Measurements from ENCODE around the gene SPDYE17.
"Not testable (repeated sequence)": the region's sequence is repeated elsewhere in the genome, so short reads cannot be mapped to it uniquely, and the experiment has no call there.

SPDYE17 gene

DNA sequence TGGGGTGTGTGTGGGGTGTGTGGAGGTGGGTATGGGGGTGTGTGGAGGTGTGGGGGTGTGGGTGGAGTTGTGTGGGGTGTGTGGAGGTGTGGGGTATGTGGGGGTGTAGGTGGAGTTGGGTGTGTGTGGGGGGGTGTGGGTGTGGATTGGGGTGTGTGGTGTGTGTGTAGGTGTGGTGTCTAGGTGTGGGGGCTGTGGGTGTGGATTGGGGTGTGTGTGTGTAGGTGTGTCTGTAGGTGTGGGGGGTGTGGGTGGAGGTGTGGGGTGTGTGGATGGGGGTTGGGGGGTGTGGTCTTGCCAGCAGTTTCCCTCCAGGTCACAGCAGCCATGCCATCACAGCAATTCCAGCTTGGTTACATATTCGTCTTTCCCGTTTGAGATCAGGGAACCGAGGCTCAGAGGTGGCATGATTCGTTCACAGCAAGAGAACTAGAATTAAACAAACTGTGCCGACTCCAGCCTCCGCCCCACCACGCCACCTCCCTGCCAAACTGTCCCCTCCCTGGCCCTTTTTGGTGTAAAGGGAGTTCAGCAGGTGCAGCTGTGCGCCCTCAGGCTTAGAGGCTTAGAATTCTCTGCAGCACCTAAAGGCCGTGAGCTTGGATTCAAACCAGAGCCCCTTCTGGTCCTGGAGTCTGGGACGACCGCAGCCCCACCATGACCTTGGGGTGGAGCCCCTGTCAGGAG lies 33.3 kb downstream of the SPDYE17 start:
- not testable (repeated sequence) for DNase-seq (ENCODE audit: low read depth in 3 of 3)

DNA sequence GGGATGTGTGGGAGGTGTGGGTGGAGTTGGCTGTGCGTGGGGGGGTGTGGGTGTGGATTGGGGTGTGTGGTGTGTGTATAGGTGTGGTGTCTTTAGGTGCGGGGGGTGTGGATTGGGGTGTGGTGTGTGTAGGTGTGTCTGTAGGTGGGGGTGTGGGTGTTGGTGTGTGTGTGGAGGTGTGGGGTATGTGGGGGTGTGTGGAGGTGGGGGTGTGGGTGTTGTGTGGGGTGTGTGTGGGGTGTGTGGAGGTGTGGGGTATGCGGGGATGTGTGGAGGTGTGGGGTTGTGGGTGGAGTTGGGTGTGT lies 33.9 kb downstream of the SPDYE17 start:
- no peak for DNase-seq (ENCODE audit: low read depth in 3 of 3)

DNA sequence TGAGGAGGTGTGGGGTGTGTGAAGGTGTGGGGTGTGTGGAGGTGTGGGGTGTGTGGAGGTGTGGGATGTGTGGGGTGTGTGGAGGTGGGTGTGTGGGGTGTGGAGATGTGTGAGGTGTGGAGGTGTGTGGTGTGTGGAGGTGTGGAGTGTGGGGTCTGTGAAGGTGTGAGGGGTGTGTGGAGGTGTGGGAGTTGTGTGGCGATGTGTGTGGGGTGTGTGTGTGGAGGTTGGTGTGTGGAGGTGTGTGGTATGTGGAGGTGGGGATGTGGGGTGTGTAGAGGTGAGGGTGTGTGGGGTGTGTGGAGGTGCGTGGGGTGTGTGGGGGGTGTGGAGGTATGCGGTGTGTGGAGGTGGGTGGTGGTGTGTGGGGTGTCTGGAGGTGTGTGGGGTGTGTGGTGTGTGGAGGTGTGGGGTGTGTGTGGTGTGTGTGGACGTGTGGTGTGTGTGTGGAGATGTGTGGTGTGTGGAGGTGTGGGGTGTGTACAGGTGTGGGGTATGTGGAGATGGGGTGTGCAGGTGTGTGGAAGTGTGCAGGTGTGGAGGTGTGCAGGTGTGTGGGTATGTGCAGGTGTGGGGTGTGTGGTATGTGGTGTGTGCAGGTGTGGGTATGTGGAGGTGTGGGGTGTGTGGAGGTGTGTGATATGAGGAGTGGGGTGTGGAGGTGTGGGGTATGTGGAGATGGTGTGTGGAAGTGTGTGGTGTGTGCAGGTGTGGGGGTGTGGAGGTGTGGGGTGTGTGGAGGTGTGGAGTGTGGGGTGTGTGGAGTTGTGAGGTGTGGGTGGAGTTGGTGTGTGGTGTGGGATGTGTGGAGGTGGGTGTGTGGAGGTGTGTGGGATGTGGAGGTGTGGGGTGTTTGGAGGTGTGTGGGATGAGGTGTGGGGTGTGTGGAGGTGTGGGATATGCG lies 34.5 kb downstream of the SPDYE17 start:
- no peak for DNase-seq (ENCODE audit: low read depth in 3 of 3)

DNA sequence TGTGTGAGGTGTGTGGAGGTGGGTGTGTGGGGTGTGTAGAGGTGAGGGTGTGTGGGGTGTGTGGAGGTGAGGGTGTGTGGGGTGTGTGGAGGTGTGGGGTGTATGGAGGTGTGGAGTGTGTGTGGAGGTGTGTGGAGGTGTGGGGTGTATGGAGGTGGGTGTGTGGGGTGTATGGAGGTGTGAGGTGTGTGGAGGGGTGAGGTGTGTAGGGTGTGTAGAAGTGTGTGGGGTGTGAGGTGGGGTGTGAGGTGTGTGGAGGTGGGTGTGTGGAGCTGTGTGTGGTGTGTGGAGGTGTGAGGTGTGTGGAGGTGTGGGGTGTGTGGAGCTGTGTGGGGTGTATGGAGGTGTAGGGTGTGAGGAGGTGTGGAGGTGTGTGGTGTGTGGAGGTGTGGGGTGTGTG lies 35.2 kb downstream of the SPDYE17 start:
- DNase-seq (ENCODE audit: low read depth in 3 of 3): not testable (repeated sequence)

DNA sequence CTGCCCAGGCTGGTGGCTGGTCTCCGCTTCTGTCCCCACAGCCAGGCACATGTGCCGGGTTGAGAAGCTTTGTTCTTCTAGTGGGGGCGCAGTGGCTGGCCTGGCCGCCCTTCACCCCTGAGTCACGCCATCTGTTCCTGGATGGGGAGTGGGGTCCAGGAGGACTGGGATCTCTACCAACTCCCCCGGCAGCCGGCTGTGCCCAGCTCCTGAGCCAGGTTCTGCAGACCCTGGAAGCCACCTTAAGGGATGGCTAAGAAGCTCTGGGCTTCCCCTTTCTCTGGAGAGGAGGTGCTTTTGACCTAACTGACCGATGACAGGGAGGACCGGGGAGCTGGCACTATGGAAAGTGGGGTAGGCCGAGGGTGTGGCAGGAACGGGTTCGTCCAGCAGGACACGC lies 37.9 kb downstream of the SPDYE17 start:
- not testable (repeated sequence) for DNase-seq (ENCODE audit: low read depth in 3 of 3)

DNA sequence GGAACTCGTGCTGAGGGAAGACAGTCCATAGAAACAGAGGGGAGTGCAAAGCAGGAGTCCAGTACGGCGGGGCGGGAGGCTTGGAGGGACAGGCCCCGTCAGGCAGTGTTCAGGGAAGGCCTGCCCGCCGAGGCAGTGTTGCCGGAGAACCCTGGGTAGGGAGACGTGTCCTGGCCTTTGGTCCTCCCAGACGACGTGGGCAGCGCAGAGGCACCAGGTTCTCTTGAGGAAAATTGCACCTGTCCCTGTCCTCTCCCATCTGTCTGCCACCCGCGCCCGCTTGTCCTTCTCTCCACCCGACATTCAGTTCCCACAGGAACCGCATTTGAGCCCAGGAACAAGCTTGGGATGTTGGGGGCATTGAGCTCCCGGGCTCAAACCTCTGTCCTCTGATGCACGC lies 38.3 kb downstream of the SPDYE17 start:
- DNase-seq (ENCODE audit: low read depth in 3 of 3): not testable (repeated sequence)

DNA sequence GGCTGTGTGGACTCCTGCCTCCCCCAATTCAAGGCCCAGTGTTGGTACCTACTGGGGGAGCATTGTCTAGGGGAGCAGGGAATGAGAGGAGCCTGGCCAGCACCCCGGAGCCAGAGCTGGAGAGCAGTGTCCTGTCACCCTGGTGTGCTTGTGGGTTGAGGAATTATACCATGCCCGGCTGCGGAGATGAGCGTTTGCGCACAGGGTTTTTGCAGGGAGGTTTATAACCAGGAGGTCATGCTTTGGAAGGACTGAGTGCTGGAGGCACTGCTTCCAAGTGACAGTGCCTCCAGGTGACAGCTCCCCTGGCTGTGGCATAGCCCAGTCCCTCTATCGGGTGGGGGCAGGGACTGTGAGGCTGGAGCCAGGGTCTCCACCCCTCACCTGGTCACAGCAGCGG lies 39.3 kb downstream of the SPDYE17 start:
- not testable (repeated sequence) for DNase-seq (ENCODE audit: low read depth in 3 of 3)

DNA sequence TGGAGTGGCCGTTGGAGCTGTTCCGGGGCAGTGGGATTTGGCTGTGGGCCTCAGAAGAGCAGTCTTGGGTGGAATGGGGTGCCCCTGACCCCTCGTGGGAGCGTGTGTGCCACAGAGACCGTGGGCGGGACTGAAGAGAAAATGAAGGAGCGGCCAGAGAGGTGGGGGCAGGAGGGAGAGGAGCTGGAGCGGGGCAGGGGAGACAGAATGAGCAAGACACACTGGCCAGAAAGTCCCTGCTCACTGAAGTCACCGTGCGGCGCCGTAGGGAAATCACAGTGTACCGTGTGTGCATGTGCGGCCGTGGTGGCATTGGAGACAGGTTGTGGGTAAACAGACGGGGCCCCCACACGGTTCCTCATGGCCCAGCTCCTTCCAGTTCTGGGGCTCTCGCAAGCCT lies 40.0 kb downstream of the SPDYE17 start:
- not testable (repeated sequence) for DNase-seq (ENCODE audit: low read depth in 3 of 3)

DNA sequence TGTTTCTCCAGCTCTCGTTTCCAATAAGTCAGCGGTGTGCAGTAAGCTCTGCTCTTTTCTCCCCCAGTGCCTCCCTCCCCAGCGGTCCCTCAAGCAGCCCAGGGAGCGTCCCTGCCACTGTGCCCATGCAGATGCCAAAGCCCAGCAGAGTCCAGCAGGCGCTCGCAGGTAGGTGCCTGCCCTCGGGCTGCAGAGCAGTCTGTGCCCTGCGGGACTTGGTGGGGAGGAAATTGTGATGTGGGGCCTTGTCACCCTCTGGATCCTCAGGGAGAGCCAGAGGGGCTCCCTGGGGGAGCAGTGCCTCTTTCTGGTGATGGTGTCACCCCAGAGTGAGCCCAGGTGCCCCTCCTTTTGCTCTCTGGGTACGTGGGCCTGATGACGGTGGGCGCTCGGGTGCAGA lies 42.0 kb downstream of the SPDYE17 start:
- not testable (repeated sequence) for DNase-seq (ENCODE audit: low read depth in 3 of 3)

DNA sequence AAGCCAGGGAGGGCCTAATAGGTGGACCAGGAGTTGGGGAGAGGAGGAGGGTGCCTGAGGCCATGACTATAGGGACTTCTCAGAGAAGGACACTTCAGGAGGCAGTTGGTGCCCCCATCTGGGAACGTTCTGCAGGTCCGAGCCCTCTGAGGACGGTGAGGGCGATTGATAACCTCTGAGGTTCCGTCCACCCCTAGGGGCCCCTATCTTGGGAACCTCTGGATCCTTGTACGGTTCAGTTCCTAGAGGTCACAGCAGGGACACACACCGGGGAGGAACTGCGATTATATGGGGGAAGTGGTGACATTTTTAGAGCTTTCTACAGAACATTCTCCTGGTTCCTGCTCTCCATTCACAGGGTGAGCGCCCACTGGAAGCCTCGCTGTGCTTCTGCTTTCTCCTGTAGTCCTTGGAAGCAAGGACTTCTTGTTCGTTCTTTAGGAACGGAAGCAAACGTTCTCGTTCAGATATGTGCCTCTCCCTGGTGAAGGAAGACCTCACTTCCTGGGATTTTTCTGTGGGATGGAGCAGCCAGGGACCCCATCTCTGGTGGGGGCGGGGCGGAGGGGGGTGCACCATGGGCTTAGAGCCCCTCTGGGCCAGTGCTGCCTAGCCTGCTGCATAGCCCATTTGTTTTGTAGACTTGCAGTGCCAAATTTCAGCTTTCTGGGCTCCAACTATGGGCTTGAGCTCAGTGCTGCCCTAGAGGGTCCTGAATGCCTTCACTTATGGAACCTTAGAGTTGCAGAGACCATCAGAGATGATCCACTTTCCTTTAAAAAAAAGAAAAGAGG lies 46.0 kb downstream of the SPDYE17 start:
- not testable (repeated sequence) for DNase-seq (ENCODE audit: low read depth in 3 of 3)

DNA sequence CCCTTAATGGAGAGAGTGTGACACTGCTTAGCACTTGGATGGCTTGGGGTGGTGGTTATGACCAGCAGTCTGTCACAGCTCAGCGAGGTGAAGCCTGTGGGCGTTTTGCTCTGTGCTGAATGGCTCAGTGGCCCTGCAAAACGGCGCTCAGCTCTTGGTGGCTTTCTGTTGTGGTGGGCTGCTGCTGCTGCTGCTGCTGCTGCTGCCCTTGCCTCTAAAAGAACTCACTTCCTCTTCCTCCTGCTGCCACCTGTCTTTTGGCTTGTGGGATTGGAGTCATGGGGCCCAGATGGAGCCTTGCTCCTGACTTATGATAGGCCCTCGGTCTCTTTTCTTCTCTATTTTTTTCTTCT lies 47.4 kb downstream of the SPDYE17 start:
- not testable (repeated sequence) for DNase-seq (ENCODE audit: low read depth in 3 of 3)

DNA sequence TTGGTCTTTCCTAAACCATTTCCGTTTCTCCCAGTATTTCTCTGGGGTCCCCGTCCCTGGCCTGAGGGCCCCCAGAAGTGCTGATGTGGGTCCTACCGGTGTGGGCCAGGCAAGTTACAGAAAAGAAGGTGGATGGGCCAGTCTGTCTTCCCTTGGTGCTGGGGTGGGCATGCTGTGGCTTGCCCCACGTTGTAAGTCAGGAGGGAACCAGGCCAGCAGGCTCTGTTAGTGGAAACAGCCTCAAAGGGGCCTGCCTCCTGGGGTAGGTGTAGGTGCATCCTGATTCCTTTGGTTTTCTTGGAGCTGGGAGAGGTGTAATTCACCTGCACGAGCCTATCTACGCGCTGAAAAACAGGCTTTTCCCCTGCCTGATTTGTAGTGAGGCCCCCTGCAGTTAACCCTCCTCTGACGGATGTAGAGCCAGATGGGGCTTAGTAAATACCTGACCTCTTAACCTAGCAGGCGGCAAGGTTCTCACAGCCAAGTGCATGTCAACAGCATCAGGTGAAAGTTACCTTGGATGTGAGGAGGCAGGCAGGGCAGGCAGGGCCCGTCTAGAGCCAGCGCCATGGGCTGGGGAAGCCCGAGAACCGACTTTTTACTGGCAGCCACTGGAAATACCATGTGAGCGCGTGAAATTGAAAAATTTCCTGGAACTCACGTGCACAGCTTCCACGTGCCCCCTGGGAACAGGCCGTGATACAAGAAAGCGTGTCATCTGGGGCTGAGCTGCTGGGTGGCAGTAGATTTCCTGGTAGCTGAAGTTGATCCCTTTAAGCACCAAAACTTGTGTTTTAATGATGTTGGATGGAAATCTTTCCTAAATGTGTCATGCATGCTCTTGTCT lies 48.0 kb downstream of the SPDYE17 start:
- not testable (repeated sequence) for DNase-seq (ENCODE audit: low read depth in 3 of 3)

DNA sequence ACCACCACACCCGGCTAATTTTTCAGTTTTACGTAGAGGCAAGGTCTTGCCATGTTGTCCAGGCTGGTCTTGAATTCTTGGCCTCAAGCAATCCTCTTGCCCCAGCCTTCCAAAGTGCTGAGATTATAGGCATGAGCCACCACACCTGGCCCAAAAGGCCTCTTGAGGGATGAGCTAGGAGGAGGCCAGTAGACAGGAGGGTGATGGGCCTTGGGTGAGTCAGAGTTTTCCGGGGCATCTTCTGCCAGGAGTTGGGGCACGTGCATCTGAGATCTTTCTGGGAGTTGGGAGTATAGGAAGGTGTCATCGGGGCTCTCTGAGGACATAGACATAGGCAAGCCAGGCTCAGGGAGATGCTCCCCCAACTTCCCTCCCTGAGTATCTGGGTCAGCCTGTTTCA lies 48.8 kb downstream of the SPDYE17 start:
- DNase-seq (ENCODE audit: low read depth in 3 of 3): not testable (repeated sequence)

DNA sequence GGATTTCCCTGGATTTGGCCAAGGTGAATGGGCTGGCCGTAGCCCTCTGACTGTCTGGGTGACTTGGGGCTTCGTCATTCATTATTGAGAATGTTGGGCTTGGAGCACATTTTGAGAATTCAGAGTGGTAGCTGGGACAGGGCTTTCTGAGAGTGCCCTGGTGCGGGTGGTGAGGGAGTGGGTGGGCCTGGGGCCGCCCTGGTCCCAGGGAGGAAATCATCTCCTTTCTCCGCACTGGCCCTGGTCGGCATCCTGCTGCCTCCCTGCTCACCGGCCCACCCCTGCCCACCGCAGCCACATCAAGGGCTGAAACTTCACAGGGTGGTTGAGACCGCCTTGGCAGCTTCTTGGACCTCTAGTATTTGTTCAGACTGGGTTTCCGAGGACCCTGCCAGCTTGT lies 49.7 kb downstream of the SPDYE17 start:
- DNase-seq (ENCODE audit: low read depth in 3 of 3): not testable (repeated sequence)

DNA sequence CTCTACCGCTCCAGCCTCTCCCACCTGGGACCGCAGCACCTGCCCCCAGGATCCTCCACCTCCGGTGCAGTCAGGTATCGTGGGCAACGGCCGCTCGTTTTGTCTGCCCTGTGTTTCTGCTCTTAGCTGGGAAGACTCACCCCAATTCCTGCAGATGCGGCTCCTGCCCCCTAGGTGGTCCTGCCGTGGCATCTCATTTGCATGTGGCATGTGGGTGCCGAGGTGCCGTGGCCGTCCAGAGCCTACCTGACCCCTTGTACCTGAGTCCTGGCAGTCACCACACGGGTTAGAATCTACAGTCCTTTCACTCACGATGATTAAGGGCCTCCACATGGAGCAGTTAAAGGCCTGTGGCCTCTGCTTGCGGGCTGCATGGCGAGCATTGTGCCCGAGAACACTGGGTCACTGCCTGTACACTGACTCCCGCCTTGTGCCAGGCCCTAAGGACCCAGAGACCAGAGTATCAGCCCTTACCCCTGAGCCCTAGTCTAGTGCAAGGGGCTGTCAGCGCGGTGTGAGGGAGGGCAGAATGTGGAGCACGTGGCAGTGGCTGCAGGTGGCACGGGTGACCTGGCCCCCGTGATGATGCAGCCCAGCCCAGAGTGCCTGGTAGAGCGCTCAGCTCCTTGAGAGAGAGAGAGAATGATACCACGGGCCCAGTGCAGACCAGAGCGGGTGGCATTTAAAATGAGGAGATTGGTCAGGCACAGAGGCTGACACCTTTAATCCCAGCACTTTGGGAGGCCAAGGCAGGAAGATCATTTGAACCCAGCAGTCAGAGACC lies 50.8 kb downstream of the SPDYE17 start:
- DNase-seq (ENCODE audit: low read depth in 3 of 3): not testable (repeated sequence)

DNA sequence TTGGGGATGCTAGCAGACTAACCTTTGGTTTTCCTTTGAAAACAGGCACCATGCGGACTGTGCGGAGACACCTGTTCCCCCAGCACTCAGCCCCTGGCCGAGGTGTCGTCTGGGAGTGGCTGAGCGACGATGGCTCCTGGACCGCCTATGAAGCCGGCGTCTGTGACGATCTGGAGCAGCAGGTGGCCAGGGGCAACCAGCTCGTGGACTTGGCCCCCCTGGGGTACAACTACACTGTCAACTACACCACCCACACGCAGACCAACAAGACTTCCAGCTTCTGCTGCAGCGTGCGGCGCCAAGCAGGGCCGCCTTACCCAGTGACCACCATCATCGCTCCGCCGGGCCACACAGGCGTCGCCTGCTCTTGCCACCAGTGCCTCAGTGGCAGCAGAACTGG lies 51.6 kb downstream of the SPDYE17 start:
- not testable (repeated sequence) for DNase-seq (ENCODE audit: low read depth in 3 of 3)

DNA sequence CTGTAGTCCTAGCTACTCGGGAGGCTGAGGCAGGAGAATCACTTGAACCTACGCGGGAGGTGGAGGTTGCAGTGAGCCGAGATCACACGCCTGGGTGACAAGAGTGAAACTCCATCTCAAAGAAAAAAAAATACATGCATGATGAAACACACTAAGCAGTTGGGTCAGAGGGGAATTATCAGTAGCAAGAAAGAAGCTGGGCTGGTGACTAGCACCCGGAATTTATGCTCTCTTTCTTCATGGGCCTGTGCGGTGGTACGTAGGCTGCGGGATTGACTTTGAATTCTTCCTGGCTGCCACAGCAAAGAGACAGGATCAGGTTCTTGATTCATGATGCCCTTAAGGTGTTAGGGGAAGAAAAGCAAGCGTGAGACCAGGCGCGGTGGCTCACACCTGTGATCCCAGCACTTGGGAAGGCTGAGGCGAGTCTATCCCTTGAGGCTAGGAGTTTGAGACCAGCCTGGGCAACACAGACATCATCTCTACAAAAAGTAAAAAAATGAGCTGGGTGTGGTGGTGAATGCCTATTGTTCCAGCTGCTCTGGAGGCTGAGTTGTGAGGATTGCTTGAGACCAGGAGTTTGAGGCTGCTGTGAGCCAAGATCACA lies 54.3 kb downstream of the SPDYE17 start:
- DNase-seq (ENCODE audit: low read depth in 3 of 3): not testable (repeated sequence)

DNA sequence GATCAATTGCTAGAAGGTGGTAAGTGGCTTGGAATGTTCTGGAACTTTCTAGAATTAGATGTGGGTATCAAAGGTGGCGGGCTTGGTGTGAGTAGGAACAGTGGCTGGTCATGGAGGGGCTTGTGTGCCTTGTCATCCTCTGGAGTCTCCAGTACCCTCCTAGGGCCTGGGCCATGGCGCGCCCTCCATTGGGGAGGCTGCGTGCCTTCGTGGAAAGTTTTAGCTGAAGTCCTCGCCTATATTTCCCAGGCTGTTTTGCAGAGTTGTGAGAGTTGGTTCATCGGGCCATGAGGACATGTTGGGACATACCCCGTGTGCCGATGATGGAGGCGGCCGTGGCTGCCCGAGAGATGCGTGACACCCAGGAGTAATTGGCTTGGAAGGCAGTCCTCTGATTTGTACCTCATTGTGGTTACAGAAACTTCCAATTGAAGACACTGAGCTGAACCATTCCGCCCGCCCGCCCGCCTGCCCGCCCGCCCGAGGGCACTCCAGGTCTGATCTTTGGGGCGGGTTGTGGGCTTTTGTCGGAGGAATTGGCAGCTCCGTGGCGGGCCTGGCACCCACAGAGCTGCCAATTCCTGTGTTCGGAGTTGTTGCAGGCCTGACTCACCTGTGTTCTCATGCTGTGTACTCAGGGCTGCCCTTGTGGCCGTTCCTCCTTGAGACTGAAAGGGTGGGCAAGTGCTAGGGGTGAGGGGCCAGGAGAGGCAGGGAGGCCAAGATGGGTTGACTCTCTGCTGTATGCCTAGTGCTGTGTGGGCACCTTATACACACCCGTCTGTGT lies 57.2 kb downstream of the SPDYE17 start:
- not testable (repeated sequence) for DNase-seq (ENCODE audit: low read depth in 3 of 3)

DNA sequence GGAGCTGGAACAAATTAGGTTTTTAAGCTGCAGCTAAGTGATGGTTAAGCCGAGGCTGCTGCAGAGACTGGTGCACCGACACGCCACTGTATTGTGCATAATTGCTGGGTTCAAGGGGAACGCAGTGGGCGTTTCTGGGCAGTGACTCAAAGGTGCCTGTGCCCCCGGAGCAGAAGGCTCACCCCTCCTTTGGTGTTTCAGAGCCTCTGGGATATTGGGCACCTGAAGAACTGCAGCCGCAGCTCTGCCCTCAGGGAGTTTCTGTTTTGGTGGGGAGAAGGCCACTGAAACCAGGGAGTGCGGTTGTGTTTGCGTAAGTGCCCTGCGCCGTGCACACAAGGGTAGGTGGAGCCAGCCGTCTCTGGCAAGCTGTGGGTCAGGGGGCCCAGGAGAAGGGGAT lies 57.8 kb downstream of the SPDYE17 start:
- not testable (repeated sequence) for DNase-seq (ENCODE audit: low read depth in 3 of 3)
